CD14-positive monocyte (primary cell): ENCODE data around the gene CACNA1G. TPM values are rescaled to one million over a fixed set of nuclear protein-coding genes. Genes with fewer than 3 reads are reported as not detected.

Source experiments
- DNase-seq, 3 donors: peaks; one replicate each; pipeline ENCODE4 v3.0.0-alpha.2; 2011 to 2022
- H2AFZ ChIP-seq: 2 replicates; pipeline ENCODE4 v1.6.0; 2012; ENCODE audit warnings: mild to moderate bottlenecking, low read depth, low read length, inconsistent platforms; ENCODE audit not compliant: insufficient read depth, poor library complexity, severe bottlenecking
- H3K27ac ChIP-seq, 2 donors: 1 replicate in 1 of 2; 2 replicates in 1 of 2; pipeline ENCODE4 v1.5.1; 2012 to 2013; ENCODE audit warnings: low read length in 2 of 2, control low read depth in 1 of 2, inconsistent platforms in 1 of 2, low read depth in 1 of 2, mild to moderate bottlenecking in 1 of 2
- H3K27me3 ChIP-seq, 2 donors: one replicate each; pipeline versions ENCODE4 v1.6.0 to v1.6.1; 2011 to 2013; ENCODE audit warnings: low read length in 2 of 2; ENCODE audit not compliant: control insufficient read depth in 2 of 2, insufficient read depth in 2 of 2
- H3K36me3 ChIP-seq, 2 donors: replicated peaks in 1 of 2; 1 replicate in 1 of 2; 2 replicates in 1 of 2; pipeline versions ENCODE4 v1.5.1 to v1.6.1; 2012 to 2013; ENCODE audit warnings: low read length in 2 of 2, control low read depth in 1 of 2, inconsistent platforms in 1 of 2, mild to moderate bottlenecking in 1 of 2; ENCODE audit not compliant: insufficient read depth in 2 of 2, control insufficient read depth in 1 of 2
- H3K4me1 ChIP-seq, 2 donors: 1 replicate in 1 of 2; 2 replicates in 1 of 2; pipeline versions ENCODE4 v1.5.1 to v1.6.1; 2012 to 2013; ENCODE audit warnings: low read length in 2 of 2, control low read depth in 1 of 2, inconsistent platforms in 1 of 2, mild to moderate bottlenecking in 1 of 2, moderate library complexity in 1 of 2; ENCODE audit not compliant: insufficient read depth in 2 of 2, control insufficient read depth in 1 of 2
- H3K4me2 ChIP-seq: replicated peaks from 2 replicates; pipeline ENCODE3; 2012; ENCODE audit warnings: low read length, moderate library complexity, mild to moderate bottlenecking; ENCODE audit not compliant: poor library complexity, severe bottlenecking; ENCODE audit errors: extremely low read depth
- H3K4me3 ChIP-seq, 3 experiments: fragments of 200-600 bp in 1 of 3; sonication (generic) in 1 of 3; replicated peaks in 1 of 3; 1 replicate in 2 of 3; 2 replicates in 1 of 3; pipeline ENCODE4 v1.5.1; 2011 to 2013; ENCODE audit warnings: low read length in 3 of 3, mild to moderate bottlenecking in 3 of 3, control low read depth in 2 of 3, low read depth in 2 of 3, inconsistent platforms in 1 of 3, moderate library complexity in 1 of 3
- H3K79me2 ChIP-seq: 2 replicates; pipeline ENCODE4 v1.6.0; 2012; ENCODE audit warnings: mild to moderate bottlenecking, control low read depth, inconsistent platforms, low read length, moderate library complexity; ENCODE audit not compliant: insufficient read depth
- H3K9ac ChIP-seq: 2 replicates; pipeline ENCODE4 v1.6.0; 2017; ENCODE audit warnings: low read length, mild to moderate bottlenecking; ENCODE audit not compliant: insufficient read depth, poor library complexity, severe bottlenecking
- H3K9me3 ChIP-seq, 2 donors: replicated peaks in 1 of 2; 1 replicate in 1 of 2; 2 replicates in 1 of 2; pipeline versions ENCODE4 v1.5.1 to v1.6.1; 2012 to 2013; ENCODE audit warnings: low read length in 2 of 2, control low read depth in 1 of 2; ENCODE audit not compliant: control insufficient read depth in 1 of 2, insufficient read depth in 1 of 2
- H4K20me1 ChIP-seq: 2 replicates; pipeline ENCODE4 v1.6.0; 2012; ENCODE audit warnings: mild to moderate bottlenecking, low read length, control low read depth, moderate library complexity; ENCODE audit not compliant: insufficient read depth
- H3K27ac Mint-ChIP-seq, 7 donors: one replicate each; pipeline ENCODE4 v1.8.0; 2020; ENCODE audit warnings: mild to moderate bottlenecking in 7 of 7, mixed read lengths in 7 of 7, moderate library complexity in 6 of 7, inconsistent platforms in 2 of 7
- H3K27me3 Mint-ChIP-seq, 3 donors: one replicate each; pipeline ENCODE4 v1.8.0; 2021 to 2022; ENCODE audit warnings: low read depth in 3 of 3, mild to moderate bottlenecking in 3 of 3, mixed read lengths in 3 of 3, moderate library complexity in 3 of 3, inconsistent platforms in 1 of 3
- H3K36me3 Mint-ChIP-seq, 2 donors: one replicate each; pipeline ENCODE4 v1.8.0; 2020; ENCODE audit warnings: mixed read lengths in 2 of 2, inconsistent platforms in 1 of 2, mild to moderate bottlenecking in 1 of 2
- H3K4me1 Mint-ChIP-seq: one replicate; pipeline ENCODE4 v1.8.0; 2020; ENCODE audit warnings: mild to moderate bottlenecking, mixed read lengths
- H3K4me3 Mint-ChIP-seq, 2 donors: one replicate each; pipeline ENCODE4 v1.8.0; 2020; ENCODE audit warnings: mild to moderate bottlenecking in 2 of 2, mixed read lengths in 2 of 2, moderate library complexity in 1 of 2
- H3K9me3 Mint-ChIP-seq, 7 donors: one replicate each; pipeline ENCODE4 v1.8.0; 2020 to 2022; ENCODE audit warnings: mixed read lengths in 7 of 7, mild to moderate bottlenecking in 6 of 7, moderate library complexity in 6 of 7, inconsistent platforms in 2 of 7
- WGBS: methylation state at CpG from one replicate; pipeline ENCODE4 v1.1.5; 2013; ENCODE audit warnings: missing lambda C conversion rate; ENCODE audit not compliant: insufficient coverage; 5-methylcytosine and 5-hydroxymethylcytosine counted together
- intact Hi-C, 2 donors: fragments of 100-400 bp; cut with micrococcal nuclease; formaldehyde crosslinking; loops; one replicate each; pipeline versions ENCODE4 v1.15.0 to v1.15.1; 2023
- polyA plus RNA-seq, 3 donors: library from polyadenylated mRNA; depleted of rRNA in 1 of 3; unstranded in 2 of 3; stranded (reverse) in 1 of 3; fragments of 300-500 nt in 2 of 3; fragments of >200 nt in 1 of 3; fragmentation: Illumina TruSeq in 2 of 3; gene quantifications; 1 replicate in 2 of 3; 2 replicates in 1 of 3; pipeline ENCODE4 v1.2.3, GENCODE V29; 2012 to 2021
- TF ChIP-seq, protein P1 (sequence below): fragments of 200-600 bp; IDR thresholded peaks from one replicate; pipeline ENCODE4 v1.8.0; 2022; ENCODE audit warnings: antibody characterized with exemption, mild to moderate bottlenecking

CACNA1G gene
- polyA plus RNA-seq, 3 donors = 0.03 TPM; not detected in 2

DNA sequence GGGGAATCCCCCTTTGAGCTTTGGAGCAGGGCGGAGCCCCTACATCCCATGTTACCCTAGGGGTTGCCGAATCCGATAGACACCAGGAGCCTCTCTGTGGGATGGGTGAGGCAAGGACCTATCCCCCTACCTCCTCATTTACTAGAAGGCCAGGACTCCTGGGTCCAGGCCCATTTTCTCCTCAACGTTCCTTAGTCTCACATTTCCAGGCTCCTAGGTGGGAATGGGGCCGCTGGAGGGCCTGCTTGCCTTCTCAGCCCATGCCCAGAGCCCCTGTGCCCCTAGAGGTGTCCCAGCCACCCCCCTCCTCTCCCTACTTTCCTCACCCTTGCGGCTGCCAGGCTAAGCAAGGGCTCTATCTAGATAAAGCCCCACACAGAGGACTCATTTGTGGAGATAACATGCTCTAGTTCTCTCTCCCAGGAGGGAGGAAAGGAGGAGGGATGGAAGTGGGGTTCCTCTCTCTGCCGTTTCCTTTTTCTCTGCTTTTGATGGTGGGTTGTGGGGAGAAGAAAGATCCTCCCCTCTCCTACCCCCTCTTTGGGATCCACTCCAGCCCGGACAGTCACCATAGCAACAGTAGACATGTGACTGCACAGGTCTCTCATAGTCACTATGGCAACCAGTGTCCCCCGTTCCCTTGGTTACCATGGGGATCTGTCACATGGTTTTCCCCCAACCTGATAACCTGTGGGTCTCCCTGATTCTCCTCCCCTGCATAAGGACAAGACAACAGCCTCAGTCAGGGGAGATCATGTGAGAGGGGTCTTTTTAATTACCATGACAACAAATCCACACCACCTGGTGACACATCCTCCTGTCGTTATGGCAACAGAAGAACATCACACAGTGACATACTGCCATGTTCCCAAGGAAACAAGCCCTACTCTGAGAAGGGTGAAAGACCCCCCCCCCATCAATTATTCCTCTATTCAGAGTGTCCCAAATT, 5.2 kb downstream of the CACNA1G start:
- no peak overlapping the region for H3K4me3 ChIP-seq
- no peak overlapping the region for H3K9ac ChIP-seq
- DNase-seq = peak; percentile 12 to 59 (median 40)
- no peaks in the 10 kb centered on the region for H3K79me2 ChIP-seq
- TF ChIP-seq, protein P1, sequence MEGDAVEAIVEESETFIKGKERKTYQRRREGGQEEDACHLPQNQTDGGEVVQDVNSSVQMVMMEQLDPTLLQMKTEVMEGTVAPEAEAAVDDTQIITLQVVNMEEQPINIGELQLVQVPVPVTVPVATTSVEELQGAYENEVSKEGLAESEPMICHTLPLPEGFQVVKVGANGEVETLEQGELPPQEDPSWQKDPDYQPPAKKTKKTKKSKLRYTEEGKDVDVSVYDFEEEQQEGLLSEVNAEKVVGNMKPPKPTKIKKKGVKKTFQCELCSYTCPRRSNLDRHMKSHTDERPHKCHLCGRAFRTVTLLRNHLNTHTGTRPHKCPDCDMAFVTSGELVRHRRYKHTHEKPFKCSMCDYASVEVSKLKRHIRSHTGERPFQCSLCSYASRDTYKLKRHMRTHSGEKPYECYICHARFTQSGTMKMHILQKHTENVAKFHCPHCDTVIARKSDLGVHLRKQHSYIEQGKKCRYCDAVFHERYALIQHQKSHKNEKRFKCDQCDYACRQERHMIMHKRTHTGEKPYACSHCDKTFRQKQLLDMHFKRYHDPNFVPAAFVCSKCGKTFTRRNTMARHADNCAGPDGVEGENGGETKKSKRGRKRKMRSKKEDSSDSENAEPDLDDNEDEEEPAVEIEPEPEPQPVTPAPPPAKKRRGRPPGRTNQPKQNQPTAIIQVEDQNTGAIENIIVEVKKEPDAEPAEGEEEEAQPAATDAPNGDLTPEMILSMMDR = no peak
- peaks cover 0 to 12% of the 10 kb centered on the region in 2 donors for H3K9me3 ChIP-seq
- no peak overlapping the region for H3K4me2 ChIP-seq
- no peak overlapping the region for H2AFZ ChIP-seq
- peak overlapping the region in 1 of 2 donors; percentile 74 for H3K4me3 Mint-ChIP-seq
- H3K27me3 ChIP-seq = peaks cover 45 to 64% of the 10 kb centered on the region in 2 donors
- intact Hi-C loops = no loop called here
- H4K20me1 ChIP-seq = no peaks in the 10 kb centered on the region
- no peaks in the 10 kb centered on the region for H3K36me3 Mint-ChIP-seq
- H3K4me1 Mint-ChIP-seq = peaks cover 12% of the 10 kb centered on the region
- H3K27ac Mint-ChIP-seq = peak overlapping the region in 5 of 7 donors; percentile 13 to 70 (median 38)
- H3K9me3 Mint-ChIP-seq = peaks cover 0 to 14% (median 2%) of the 10 kb centered on the region in 7 donors
- H3K27ac ChIP-seq = no peak overlapping the region
- WGBS = 50% methylated on average over 2 of the region's 10 CpGs
- H3K36me3 ChIP-seq = no peaks in the 10 kb centered on the region
- H3K27me3 Mint-ChIP-seq = peaks cover 55 to 80% (median 66%) of the 10 kb centered on the region in 3 donors
- H3K4me1 ChIP-seq = peaks cover 8% of the 10 kb centered on the region in 2 donors

DNA sequence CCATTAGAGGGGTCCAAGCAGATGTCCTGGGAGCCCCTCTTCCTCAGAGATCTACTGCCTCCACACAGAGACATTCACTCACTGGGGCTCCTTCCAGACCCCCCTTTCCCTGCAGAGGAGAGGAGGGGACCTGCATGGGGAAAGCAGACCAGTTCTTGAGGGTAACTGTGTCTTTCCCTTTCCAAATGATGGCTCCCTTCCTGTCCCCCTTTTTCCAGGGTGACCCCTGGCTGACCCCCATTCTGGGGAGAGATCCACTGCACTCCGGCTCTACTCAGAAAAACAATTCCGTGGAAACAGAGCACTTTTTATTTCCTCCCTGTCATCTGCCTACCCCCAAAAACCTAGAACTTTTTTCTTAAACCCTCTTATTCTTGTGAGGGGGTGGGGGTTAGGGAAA, 6.4 kb downstream of the CACNA1G start:
- Histone ChIP-seq H4K20me1 (no peaks in the 10 kb centered on the region), H3K4me2 (no peak overlapping the region), H3K4me3 (no peak overlapping the region), H3K27me3 (peaks cover 40 to 56% of the 10 kb centered on the region in 2 donors), H2AFZ (no peak overlapping the region), H3K4me1 (no peaks in the 10 kb centered on the region), H3K9ac (no peak overlapping the region), H3K36me3 (no peaks in the 10 kb centered on the region), H3K9me3 (peaks cover 0 to 12% of the 10 kb centered on the region in 2 donors), H3K79me2 (no peaks in the 10 kb centered on the region), H3K27ac (no peak overlapping the region)
- Mint-ChIP-seq H3K36me3 (no peaks in the 10 kb centered on the region), H3K4me3 (peak overlapping the region in 1 of 2 donors; percentile 14), H3K4me1 (peaks cover 12% of the 10 kb centered on the region), H3K27ac (peak overlapping the region in 2 of 7 donors; percentile 10 to 68), H3K27me3 (peaks cover 57 to 70% (median 63%) of the 10 kb centered on the region in 3 donors), H3K9me3 (peaks cover 0 to 14% (median 2%) of the 10 kb centered on the region in 7 donors)
- WGBS = no CpG with 5 or more reads among the region's 2 CpGs
- intact Hi-C loops = no loop called here
- DNase-seq = no peak
- TF ChIP-seq, protein P1 = no peak
